ACHN (cell line): ENCODE results near the gene NKAIN2.

Source experiments
- DNase-seq: peaks from one replicate; pipeline ENCODE4 v3.0.0-alpha.2; 2015
- in situ Hi-C: cut with HindIII; loops from 2 replicates; pipeline ENCODE4 v1.10.0; 2017; ENCODE audit warnings: low sequenced_read_pairs, low pct_ligation_motif_present, low pct_unique_long_range_greater_than_20kb

NKAIN2 gene

DNA sequence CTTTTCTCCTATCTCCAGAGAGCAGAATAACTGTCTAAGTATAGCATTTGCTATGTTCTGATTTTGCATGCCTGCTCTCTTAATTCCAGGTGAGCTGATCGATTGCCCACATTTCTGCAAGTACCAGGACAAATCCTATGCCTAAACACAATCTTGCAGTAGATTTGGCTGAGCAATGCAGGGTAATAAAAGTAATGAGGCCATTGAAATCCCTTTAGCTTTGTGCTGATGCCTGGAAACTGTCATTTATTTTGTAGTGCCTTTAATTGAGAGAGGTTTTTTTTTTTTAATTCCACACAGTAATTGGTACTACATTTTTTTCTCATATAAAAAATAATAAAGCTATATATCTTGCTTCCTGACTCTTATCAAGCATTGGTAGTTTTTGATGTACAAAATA is 252.3 kb downstream of the NKAIN2 start:
- DNase-seq = no peak
- in situ Hi-C loops = no loop called here

DNA sequence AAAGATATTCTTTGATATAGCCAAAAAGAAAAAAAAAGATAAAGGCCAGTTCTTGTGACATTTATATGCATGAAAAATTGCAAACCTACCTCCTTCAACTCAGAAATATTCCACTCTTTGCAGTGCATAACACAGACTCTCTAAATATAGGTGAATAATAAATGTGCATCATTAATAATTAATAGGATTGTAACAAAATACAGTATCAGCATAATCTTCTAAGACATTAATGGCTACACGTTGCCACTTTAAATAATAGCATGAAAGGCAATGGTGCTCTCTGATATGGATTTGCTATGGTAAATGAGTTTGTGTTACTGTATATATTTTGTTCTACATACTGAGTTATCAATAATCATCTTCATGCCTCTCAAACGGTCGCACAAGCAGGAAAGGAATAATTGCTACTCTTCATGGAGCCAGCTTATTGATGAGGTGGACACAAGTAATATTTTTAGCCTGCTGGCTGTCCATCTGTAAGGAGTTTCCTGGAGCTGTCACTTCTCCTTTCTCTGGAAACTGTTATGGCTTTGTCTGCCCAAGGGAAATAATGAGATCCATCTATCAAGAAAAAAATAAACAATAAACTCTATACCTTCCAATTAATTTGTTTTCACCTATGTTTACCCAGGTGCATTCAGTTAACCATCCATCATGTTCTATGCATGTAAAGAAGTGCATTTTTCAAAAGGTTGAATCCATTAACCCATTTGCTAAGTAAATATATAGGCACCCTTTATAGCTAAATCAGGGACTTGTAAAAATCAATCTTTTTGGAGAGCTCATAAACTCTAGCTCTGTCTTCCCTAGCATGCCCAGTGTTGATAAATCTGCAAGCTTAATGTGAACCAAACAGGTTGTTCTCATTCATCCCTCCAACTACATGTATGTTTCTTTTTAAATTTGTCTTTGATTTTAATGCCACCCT is 253.0 kb downstream of the NKAIN2 start:
- in situ Hi-C loops = no loop called here
- DNase-seq = no peak

- DNase-seq = no peak
- in situ Hi-C loops = no loop called here
These were observed 253.8 kb downstream of the NKAIN2 start for GRCh38 chr6:124057461-124057860.

DNA sequence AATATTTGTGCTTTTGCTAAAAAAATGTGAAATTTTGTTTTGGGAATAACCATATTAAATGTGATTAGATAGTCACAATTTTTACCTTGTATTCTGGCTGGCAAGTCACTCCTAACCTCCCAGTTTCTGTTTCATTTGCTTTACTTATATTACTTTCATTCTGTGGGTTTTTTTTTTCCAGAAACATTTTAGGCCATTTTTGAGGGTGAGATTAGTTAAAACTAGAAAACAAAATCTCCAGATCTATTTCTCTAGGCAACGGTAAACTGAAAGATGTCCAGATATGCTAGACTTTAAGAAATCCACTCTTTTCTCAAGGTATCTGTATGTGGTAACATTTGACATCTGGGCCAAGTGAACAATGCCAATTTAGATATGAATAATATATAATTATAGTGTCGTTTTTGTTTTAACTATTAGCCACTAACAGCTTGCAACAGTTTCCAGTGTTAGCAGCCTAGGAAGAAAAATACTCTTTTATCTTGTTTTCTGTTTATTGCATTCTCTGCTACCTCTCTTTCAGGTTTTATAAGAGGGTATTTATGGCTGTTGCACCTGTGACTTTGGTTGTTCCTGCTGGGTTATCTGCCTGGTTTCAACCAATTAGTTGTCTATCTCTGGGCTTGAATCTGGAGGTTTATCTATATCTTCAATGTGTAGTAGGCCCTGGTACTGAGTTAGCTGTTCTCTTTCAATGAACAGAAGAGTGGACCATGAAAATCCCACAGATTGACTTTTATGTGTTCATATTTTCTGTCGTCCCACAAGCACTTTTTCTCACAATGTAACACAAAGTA is 260.9 kb downstream of the NKAIN2 start:
- no peak for DNase-seq
- in situ Hi-C loops = no loop called here

- in situ Hi-C loops = no loop called here
- no peak for DNase-seq
These were observed 262.6 kb downstream of the NKAIN2 start for GRCh38 chr6:124066269-124066668.

DNA sequence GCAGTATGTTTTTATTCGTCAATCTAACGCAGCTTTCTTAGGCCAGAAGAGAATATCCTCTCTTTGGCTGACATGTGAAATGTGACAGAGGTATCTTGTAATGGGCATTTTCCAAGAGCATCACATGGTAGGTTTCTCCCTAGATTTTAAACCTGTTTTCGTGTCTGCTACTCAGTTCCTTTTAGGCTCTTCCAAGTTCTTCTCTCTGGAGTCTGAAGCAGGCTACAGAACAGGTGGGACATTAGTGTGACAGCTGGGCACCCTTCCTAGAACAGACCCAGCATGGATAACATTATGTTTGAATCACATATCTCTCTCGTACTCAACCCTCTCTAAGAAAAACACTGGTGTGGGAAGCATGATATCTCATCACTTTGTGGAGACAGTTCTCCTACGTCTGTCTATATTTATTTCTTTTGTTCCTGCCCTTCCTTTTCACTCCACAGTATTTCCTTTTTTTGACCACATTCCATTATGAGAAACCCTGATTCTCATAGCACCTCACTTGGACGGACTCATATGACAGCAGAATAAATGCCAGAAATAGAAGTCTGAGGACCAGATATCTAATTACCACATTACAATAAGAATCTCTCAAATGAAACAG is 263.4 kb downstream of the NKAIN2 start:
- no peak for DNase-seq
- in situ Hi-C loops = no loop called here

DNA sequence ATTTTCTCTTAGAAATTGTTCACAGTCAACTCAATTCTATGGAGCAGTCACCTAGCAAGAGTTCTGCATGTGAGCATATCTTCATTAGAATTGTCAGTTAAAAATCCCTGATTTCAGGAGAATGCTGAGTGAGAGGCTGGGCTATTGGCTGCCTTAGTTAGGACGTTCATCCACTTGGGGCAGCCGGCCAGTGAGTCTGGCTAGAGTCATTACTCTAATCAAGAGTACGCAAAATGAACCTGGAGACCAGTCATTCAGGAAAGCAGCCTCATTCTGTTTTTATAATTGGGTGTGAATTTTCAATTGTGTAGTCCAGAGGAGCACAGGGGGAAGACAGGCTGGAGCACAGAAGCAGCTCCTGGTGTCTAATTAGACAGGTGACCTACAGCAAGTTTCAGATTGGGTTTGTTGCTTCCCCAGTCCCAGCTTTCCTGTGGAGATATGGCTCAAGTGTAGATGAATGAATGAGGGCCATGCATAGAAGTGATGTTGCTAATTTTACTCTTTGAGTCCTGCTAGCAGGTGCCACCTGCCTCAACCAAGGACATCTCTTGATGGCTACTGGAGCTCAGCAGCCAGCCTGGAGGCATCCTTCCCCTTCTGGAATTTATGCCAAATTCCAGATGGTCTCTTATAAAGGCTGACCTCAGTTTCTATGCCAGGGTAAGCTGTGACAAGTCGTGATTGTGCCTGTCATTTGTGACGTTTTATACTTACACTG is 265.7 kb downstream of the NKAIN2 start:
- no peak for DNase-seq
- in situ Hi-C loops = no loop called here

GRCh38 chr6:124073021-124073420 is 269.4 kb downstream of the NKAIN2 start:
- in situ Hi-C loops = no loop called here
- no peak for DNase-seq

DNA sequence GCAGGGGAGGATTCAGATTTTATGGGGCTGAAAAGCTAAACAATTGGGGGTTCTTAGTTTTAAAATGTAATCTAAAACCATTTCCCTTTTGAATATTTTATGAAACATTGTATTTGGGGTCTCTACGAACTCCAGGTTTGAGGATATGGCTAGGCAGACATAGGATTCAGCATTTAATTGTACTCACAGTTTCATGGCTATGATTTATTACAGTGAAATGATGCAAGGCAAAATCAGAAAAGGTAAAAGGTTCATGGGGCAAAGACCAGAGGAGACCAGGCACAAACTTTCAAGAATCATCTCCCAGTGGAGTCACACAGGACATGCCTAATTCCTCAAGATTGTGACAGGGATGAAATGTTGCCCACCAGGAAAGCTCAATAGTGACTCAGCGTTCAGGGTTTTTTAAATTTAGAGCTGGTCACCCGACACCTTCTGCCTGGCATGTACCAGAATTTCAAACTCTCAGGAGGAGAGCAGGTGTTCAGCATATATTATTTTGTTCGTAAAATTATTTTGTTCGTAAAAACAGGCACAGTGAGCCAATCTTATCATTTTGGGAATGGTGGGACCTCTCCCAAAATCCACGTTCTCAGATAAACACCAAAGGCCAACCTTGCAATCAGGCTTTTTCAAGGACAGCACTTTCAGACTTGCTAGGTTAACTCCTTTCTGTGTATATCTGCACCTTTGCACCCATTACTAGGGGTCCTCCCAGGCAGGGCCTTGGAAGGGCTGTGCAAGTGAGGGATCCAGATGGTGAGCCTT is 270.3 kb downstream of the NKAIN2 start:
- no peak for DNase-seq

GRCh38 chr6:124074606-124075005 is 270.9 kb downstream of the NKAIN2 start:
- no peak for DNase-seq
- in situ Hi-C loops = no loop called here

More for the DNA sequence above, 270.3 kb downstream of the NKAIN2 start:
- in situ Hi-C loops = no loop called here

GRCh38 chr6:124076336-124077048 is 272.8 kb downstream of the NKAIN2 start:
- no peak for DNase-seq

GRCh38 chr6:124078169-124078568 is 274.5 kb downstream of the NKAIN2 start:
- in situ Hi-C loops = no loop called here
- DNase-seq = no peak

More at GRCh38 chr6:124076336-124077048, 272.8 kb downstream of the NKAIN2 start:
- in situ Hi-C loops = no loop called here

- no peak for DNase-seq
- in situ Hi-C loops = no loop called here
These were observed 276.8 kb downstream of the NKAIN2 start for GRCh38 chr6:124080483-124080882.

DNA sequence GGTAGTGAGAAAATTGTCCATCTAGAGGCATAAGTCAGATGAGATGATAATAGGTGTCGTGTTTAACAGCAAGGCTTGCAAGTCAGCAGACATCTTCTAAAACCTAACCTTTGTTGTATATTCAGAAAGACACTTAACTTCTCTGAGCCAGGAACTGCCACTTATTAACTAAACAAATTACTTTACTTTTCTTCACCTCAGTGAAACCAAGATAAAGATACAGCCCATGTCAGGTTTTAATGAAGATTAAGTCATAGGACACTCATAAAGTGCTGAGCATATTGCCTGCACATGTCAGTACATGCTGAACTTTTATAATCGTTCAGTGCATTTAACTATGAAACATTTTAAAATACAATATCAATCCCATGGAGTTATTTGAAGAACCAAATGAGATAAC is 286.8 kb downstream of the NKAIN2 start:
- in situ Hi-C loops = no loop called here
- no peak for DNase-seq

DNA sequence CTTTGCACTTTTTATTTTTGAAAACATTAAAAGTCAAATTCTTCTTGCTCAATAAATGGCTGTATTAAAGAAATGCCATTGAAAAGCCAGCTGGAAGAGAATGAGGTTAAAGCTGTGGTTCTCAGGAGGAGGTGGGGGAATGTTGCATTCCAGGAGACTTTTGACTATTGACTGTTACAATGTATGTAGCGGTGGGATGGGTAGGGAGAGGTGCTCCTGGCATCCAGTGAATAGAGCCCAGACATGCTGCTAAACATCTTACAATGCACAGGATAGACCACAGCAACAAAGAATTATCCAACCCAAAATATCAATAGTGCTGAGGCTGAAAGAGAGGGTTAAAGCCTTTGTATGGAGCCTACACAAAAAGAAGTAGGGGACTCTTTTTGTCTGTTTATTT is 295.9 kb downstream of the NKAIN2 start:
- in situ Hi-C loops = no loop called here
- no peak for DNase-seq

GRCh38 chr6:124110514-124110913 is 306.8 kb downstream of the NKAIN2 start:
- in situ Hi-C loops = no loop called here
- no peak for DNase-seq

- in situ Hi-C loops = no loop called here
- no peak for DNase-seq
These were observed 315.9 kb downstream of the NKAIN2 start for GRCh38 chr6:124119596-124119995.
